IMR-90 (cell line): Measurements from ENCODE around the gene GATA5. TPM values are rescaled to one million over a fixed set of nuclear protein-coding genes. Genes with fewer than 3 reads are reported as not detected.

ENCODE experiments used
- ATAC-seq: fragments of 200-7000 bp; cut with Tn5 transposase; 2 replicates; pipeline ENCODE4 v1.9.1; 2020; ENCODE audit warnings: low read depth, mild to moderate bottlenecking, moderate library complexity
- BruUV-seq: library from RNA; stranded (reverse); fragments of 400-500 nt; replicated peaks from 2 replicates; lab custom pipeline; 2021; lab: Mats Ljungman, UMichigan
- CTCF ChIA-PET: fragments of 300-600 bp; formaldehyde crosslinking; extraction: SDS; loops from one replicate; lab custom pipeline; 2021; ENCODE audit warnings: antibody characterized with exemption; lab: Yijun Ruan, JAX
- POLR2A ChIA-PET: fragments of 300-600 bp; sonication (Branson Sonifier 250); formaldehyde crosslinking; loops from one replicate; lab custom pipeline; 2022; ENCODE audit warnings: antibody characterized with exemption; ENCODE audit not compliant: unreplicated experiment; lab: Charles Lee
- DNase-seq: peaks from one replicate; pipeline ENCODE4 v3.0.0; 2013
- H2AFZ ChIP-seq: replicated peaks from 2 replicates; pipeline ENCODE3; 2013; ENCODE audit warnings: low read length, mild to moderate bottlenecking; ENCODE audit not compliant: poor library complexity
- H2AK5ac ChIP-seq: 2 replicates; pipeline ENCODE4 v1.6.1; 2013; ENCODE audit warnings: low read depth, low read length, inconsistent platforms
- H2AK9ac ChIP-seq: replicated peaks from 2 replicates; pipeline ENCODE3; 2013; ENCODE audit warnings: mild to moderate bottlenecking, low read depth, low read length, moderate library complexity; ENCODE audit not compliant: poor library complexity
- H2BK120ac ChIP-seq: 2 replicates; pipeline ENCODE4 v1.6.1; 2013; ENCODE audit warnings: low read depth, low read length, inconsistent platforms
- H2BK15ac ChIP-seq: 3 replicates; pipeline ENCODE4 v1.6.1; 2013; ENCODE audit warnings: low read depth, low read length, inconsistent platforms
- H2BK20ac ChIP-seq: 2 replicates; pipeline ENCODE4 v1.6.1; 2013; ENCODE audit warnings: low read depth, mild to moderate bottlenecking, inconsistent platforms, low read length, moderate library complexity
- H2BK5ac ChIP-seq: 2 replicates; pipeline ENCODE4 v1.6.1; 2013; ENCODE audit warnings: mild to moderate bottlenecking, low read depth, low read length, inconsistent platforms; ENCODE audit not compliant: poor library complexity, severe bottlenecking
- H3K14ac ChIP-seq: replicated peaks from 2 replicates; pipeline ENCODE4 v1.6.1; 2013; ENCODE audit warnings: low read depth, low read length, inconsistent platforms
- H3K18ac ChIP-seq: 2 replicates; pipeline ENCODE4 v1.6.1; 2013; ENCODE audit warnings: low read depth, low read length, control low read depth
- H3K23ac ChIP-seq: 2 replicates; pipeline ENCODE4 v1.6.1; 2013; ENCODE audit warnings: low read depth, low read length, inconsistent platforms
- H3K27ac ChIP-seq: 2 replicates; pipeline ENCODE4 v1.5.1; 2013; ENCODE audit warnings: mild to moderate bottlenecking, control low read depth, low read length; ENCODE audit not compliant: insufficient read depth
- H3K27me3 ChIP-seq: 2 replicates; pipeline ENCODE4 v1.6.1; 2013; ENCODE audit warnings: low read length; ENCODE audit not compliant: control insufficient read depth, insufficient read depth
- H3K36me3 ChIP-seq: 2 replicates; pipeline ENCODE4 v1.6.1; 2013; ENCODE audit warnings: low read length, mixed read lengths; ENCODE audit not compliant: control insufficient read depth, insufficient read depth
- H3K4ac ChIP-seq: 2 replicates; pipeline ENCODE4 v1.6.1; 2013; ENCODE audit warnings: low read depth, low read length, inconsistent platforms
- H3K4me1 ChIP-seq: 2 replicates; pipeline ENCODE4 v1.6.1; 2013; ENCODE audit warnings: low read length, mixed read lengths; ENCODE audit not compliant: control insufficient read depth, insufficient read depth
- H3K4me2 ChIP-seq: 2 replicates; pipeline ENCODE4 v1.6.1; 2013; ENCODE audit warnings: low read depth, mild to moderate bottlenecking, control low read depth, low read length, moderate library complexity
- H3K4me3 ChIP-seq: 2 replicates; pipeline ENCODE4 v1.5.1; 2013; ENCODE audit warnings: low read depth, mild to moderate bottlenecking, control low read depth, low read length, moderate library complexity; ENCODE audit not compliant: insufficient read depth
- H3K56ac ChIP-seq: 2 replicates; pipeline ENCODE4 v1.6.1; 2013; ENCODE audit warnings: low read length, inconsistent platforms; ENCODE audit not compliant: insufficient read depth; ENCODE audit errors: extremely low read depth
- H3K79me1 ChIP-seq, 2 experiments: 2 replicates each; pipeline ENCODE4 v1.6.1; 2013; ENCODE audit warnings: low read length in 2 of 2, inconsistent platforms in 1 of 2, low read depth in 1 of 2
- H3K9ac ChIP-seq: 2 replicates; pipeline ENCODE4 v1.6.1; 2013; ENCODE audit warnings: low read depth, low read length, control low read depth
- H3K9me1 ChIP-seq: 2 replicates; pipeline ENCODE4 v1.6.1; 2013; ENCODE audit warnings: low read length, inconsistent platforms; ENCODE audit not compliant: insufficient read depth
- H3K9me3 ChIP-seq: 2 replicates; pipeline ENCODE4 v1.6.1; 2013; ENCODE audit warnings: low read length; ENCODE audit not compliant: control insufficient read depth, insufficient read depth
- H4K20me1 ChIP-seq: 2 replicates; pipeline ENCODE4 v1.6.1; 2013; ENCODE audit warnings: low read length, inconsistent platforms; ENCODE audit not compliant: insufficient read depth
- H4K5ac ChIP-seq: 2 replicates; pipeline ENCODE4 v1.6.1; 2013; ENCODE audit warnings: mild to moderate bottlenecking, low read depth, low read length, control low read depth
- H4K8ac ChIP-seq, 2 experiments: 2 replicates each; pipeline ENCODE4 v1.6.1; 2013; ENCODE audit warnings: low read depth in 2 of 2, low read length in 2 of 2, control low read depth in 1 of 2, inconsistent platforms in 1 of 2
- H4K91ac ChIP-seq: 2 replicates; pipeline ENCODE4 v1.6.1; 2013; ENCODE audit warnings: low read depth, low read length, inconsistent platforms; ENCODE audit not compliant: insufficient read depth
- ELK1 ChIP-seq: fragments of 150-350 bp; IDR thresholded peaks from 2 replicates; pipeline ENCODE4 v1.6.1; 2016; ENCODE audit warnings: low read depth, mild to moderate bottlenecking, low read length, moderate library complexity, borderline replicate concordance
- WGBS, 2 experiments: methylation state at CpG; one replicate each; pipeline versions ENCODE4 v1.1.5 to v1.1.7; 2013; ENCODE audit warnings: missing lambda C conversion rate in 2 of 2; ENCODE audit not compliant: insufficient read length in 1 of 2; ENCODE audit errors: extremely low coverage in 2 of 2; 5-methylcytosine and 5-hydroxymethylcytosine counted together
- dilution Hi-C: fragments of 300-500 bp; cut with HindIII; formaldehyde crosslinking; loops from one replicate; pipeline ENCODE4 v1.14.3; 2018; ENCODE audit warnings: low sequenced_read_pairs; ENCODE audit not compliant: unreplicated experiment
- in situ Hi-C: fragments of 300-500 bp; cut with MboI; formaldehyde crosslinking; loops from 3 replicates; pipeline ENCODE4 v1.14.3; 2019; ENCODE audit warnings: low sequenced_read_pairs, inconsistent platforms, mixed read lengths
- intact Hi-C: fragments of 100-400 bp; cut with micrococcal nuclease; formaldehyde crosslinking; loops from 2 replicates; pipeline ENCODE4 v1.10.0; 2022
- polyA plus RNA-seq, 3 experiments: library from polyadenylated mRNA; depleted of rRNA; stranded (reverse); fragments of >200 nt; gene quantifications; 2 replicates each; pipeline ENCODE4 v1.2.3, GENCODE V29; 2012; ENCODE audit warnings: low replicate concordance in 1 of 3
- total RNA-seq: library from RNA; depleted of rRNA; stranded (reverse); fragments of >200 nt; gene quantifications from 2 replicates; pipeline ENCODE4 v1.2.3, GENCODE V29; 2012

The GATA5 gene
- total and polyA plus RNA-seq, 2 of the 4 experiments (the other 2 are of a cell fraction): not detected

- intact Hi-C loops: no loop called here
- DNase-seq: no peak
- Histone ChIP-seq H4K20me1 (no peaks in the 10 kb centered on the region), H3K27ac (no peak overlapping the region), H3K4ac (no peak overlapping the region), H2BK120ac (no peak overlapping the region), H3K27me3 (peaks cover 57% of the 10 kb centered on the region), H2AK5ac (no peak overlapping the region), H2AFZ (no peak overlapping the region), H2BK20ac (no peak overlapping the region), H3K23ac (no peak overlapping the region), H3K4me3 (no peak overlapping the region), H3K4me2 (no peak overlapping the region), H4K5ac (no peak overlapping the region), H3K9me1 (no peaks in the 10 kb centered on the region), H3K18ac (no peak overlapping the region), H2AK9ac (no peak overlapping the region), H3K79me1 (no peaks in the 10 kb centered on the region), H3K9me3 (no peaks in the 10 kb centered on the region), H4K8ac (no peak overlapping the region), H3K9ac (no peak overlapping the region), H4K91ac (no peak overlapping the region), H3K14ac (no peak overlapping the region), H2BK15ac (no peak overlapping the region), H2BK5ac (no peak overlapping the region), H3K4me1 (no peaks in the 10 kb centered on the region), H3K36me3 (no peaks in the 10 kb centered on the region), H3K56ac (no peak overlapping the region)
- in situ Hi-C loops: no loop called here
- no peak for ATAC-seq
- WGBS, 2 experiments: 51% methylated on average over 4 of the region's 18 CpGs; no CpG with 5 or more reads in 1 of the 2 experiments
- no TSS peak for BruUV-seq
- CTCF ChIA-PET: no interaction called here
- POLR2A ChIA-PET: no interaction called here
- dilution Hi-C loops: no loop called here
- no peak for TF ChIP-seq ELK1
Observed at GRCh38 chr20:62452475-62453095, 23.2 kb downstream of the GATA5 start.
